Loucy (cell line): Measurements from ENCODE around the gene SRRM3.
A peak's percentile ranks its signal among the peaks of the same experiment; 100 is the strongest.
"Not testable (repeated sequence)": the region's sequence is repeated elsewhere in the genome, so short reads cannot be mapped to it uniquely, and the experiment has no call there.

Experiments used
- H2AFZ ChIP-seq: fragments of 200-600 bp; sonication (generic); 2 replicates; pipeline ENCODE4 v1.6.0; 2016; ENCODE audit warnings: antibody characterized with exemption, mild to moderate bottlenecking, low read length, moderate library complexity
- H3F3A ChIP-seq: fragments of 200-600 bp; 2 replicates; pipeline ENCODE4 v1.6.0; 2016; ENCODE audit warnings: antibody characterized with exemption, low read depth, mild to moderate bottlenecking
- H3K27me3 ChIP-seq: fragments of 200-600 bp; sonication (generic); 2 replicates; pipeline ENCODE4 v1.6.1; 2014; ENCODE audit warnings: low read length, mild to moderate bottlenecking; ENCODE audit not compliant: insufficient read depth, poor library complexity, severe bottlenecking
- H3K36me3 ChIP-seq: fragments of 200-600 bp; sonication (generic); 2 replicates; pipeline ENCODE4 v1.6.1; 2016; ENCODE audit warnings: low read length; ENCODE audit not compliant: insufficient read depth
- H3K4me1 ChIP-seq: fragments of 200-600 bp; sonication (generic); 2 replicates; pipeline ENCODE4 v1.5.1; 2014; ENCODE audit warnings: low read length, mild to moderate bottlenecking; ENCODE audit not compliant: insufficient read depth, poor library complexity, severe bottlenecking
- H3K4me2 ChIP-seq: fragments of 200-600 bp; sonication (generic); 2 replicates; pipeline ENCODE4 v1.6.0; 2014; ENCODE audit warnings: antibody characterized with exemption, low read length, low read depth, mild to moderate bottlenecking; ENCODE audit not compliant: poor library complexity, severe bottlenecking
- H3K4me3 ChIP-seq: fragments of 200-600 bp; sonication (generic); 2 replicates; pipeline ENCODE4 v1.5.1; 2014; ENCODE audit warnings: low read length, mild to moderate bottlenecking, mixed read lengths; ENCODE audit not compliant: poor library complexity, severe bottlenecking
- H3K79me2 ChIP-seq: fragments of 200-600 bp; sonication (generic); 2 replicates; pipeline ENCODE4 v1.6.1; 2014; ENCODE audit warnings: low read length; ENCODE audit not compliant: insufficient read depth
- H3K9ac ChIP-seq: fragments of 200-600 bp; sonication (generic); 2 replicates; pipeline ENCODE4 v1.6.0; 2014; ENCODE audit warnings: mild to moderate bottlenecking, low read depth, low read length, moderate library complexity; ENCODE audit not compliant: poor library complexity, severe bottlenecking
- H3K9me2 ChIP-seq: fragments of 200-600 bp; sonication (generic); replicated peaks from 2 replicates; pipeline ENCODE4 v1.6.1; 2016; ENCODE audit warnings: low read depth, low read length, mixed read lengths
- H3K9me3 ChIP-seq: fragments of 200-600 bp; sonication (generic); 2 replicates; pipeline ENCODE4 v1.6.1; 2014; ENCODE audit warnings: mild to moderate bottlenecking, antibody characterized with exemption, low read length, low read depth; ENCODE audit not compliant: insufficient read depth
- H4K20me1 ChIP-seq: fragments of 200-600 bp; sonication (generic); 2 replicates; pipeline ENCODE4 v1.6.0; 2014; ENCODE audit warnings: antibody characterized with exemption, low read length, mild to moderate bottlenecking; ENCODE audit not compliant: insufficient read depth, poor library complexity, severe bottlenecking
- CTCF ChIP-seq: fragments of 200-600 bp; sonication (generic); conservative IDR thresholded peaks from 2 replicates; pipeline ENCODE4 v1.5.1; 2014; ENCODE audit warnings: mild to moderate bottlenecking, antibody characterized with exemption, low read length
- EZH2phosphoT487 ChIP-seq: fragments of 200-600 bp; IDR thresholded peaks from 2 replicates; pipeline ENCODE4 v1.6.1; 2018; ENCODE audit warnings: antibody characterized with exemption, mild to moderate bottlenecking, moderate library complexity, borderline replicate concordance

SRRM3 gene

GRCh38 chr7:76303202-76304147 lies 101.8 kb downstream of the SRRM3 start:
- H4K20me1 ChIP-seq, result no peaks in the 10 kb centered on the region
- no peaks in the 10 kb centered on the region for H3K27me3 ChIP-seq
- H3K4me1 ChIP-seq, result peaks cover 15% of the 10 kb centered on the region
- H3K4me3 ChIP-seq, result peak overlapping the region; percentile 75
- H3K79me2 ChIP-seq, result peaks cover 15% of the 10 kb centered on the region; the same call in 1 of the 2 replicates
- peak overlapping the region; percentile 81 for H3K4me2 ChIP-seq
- H3K9me3 ChIP-seq, result no peaks in the 10 kb centered on the region
- peak overlapping the region; percentile 86 for H3K9ac ChIP-seq
- H3F3A ChIP-seq, result no peaks in the 10 kb centered on the region
- TF ChIP-seq EZH2phosphoT487, result no peak
- no peak for TF ChIP-seq CTCF
- peak overlapping the region; percentile 92 for H2AFZ ChIP-seq
- no peaks in the 10 kb centered on the region for H3K36me3 ChIP-seq
- no peaks in the 10 kb centered on the region for H3K9me2 ChIP-seq

GRCh38 chr7:76304888-76305375 lies 103.2 kb downstream of the SRRM3 start:
- H3K9me3 ChIP-seq, result no peaks in the 10 kb centered on the region
- H2AFZ ChIP-seq, result no peak overlapping the region
- peak overlapping the region; percentile 75 for H3K4me3 ChIP-seq
- no peak overlapping the region for H3K9ac ChIP-seq
- H3K4me2 ChIP-seq, result peak overlapping the region; percentile 81
- H3K79me2 ChIP-seq, result peaks cover 15% of the 10 kb centered on the region; the same call in 1 of the 2 replicates
- no peaks in the 10 kb centered on the region for H3F3A ChIP-seq
- H4K20me1 ChIP-seq, result no peaks in the 10 kb centered on the region
- TF ChIP-seq EZH2phosphoT487, result no peak
- TF ChIP-seq CTCF, result no peak
- no peaks in the 10 kb centered on the region for H3K9me2 ChIP-seq
- peaks cover 15% of the 10 kb centered on the region for H3K4me1 ChIP-seq
- no peaks in the 10 kb centered on the region for H3K36me3 ChIP-seq
- no peaks in the 10 kb centered on the region for H3K27me3 ChIP-seq

- not testable (repeated sequence) for H3K9me2 ChIP-seq, H3K27me3 ChIP-seq, H3K4me2 ChIP-seq
These were observed 107.2 kb downstream of the SRRM3 start for GRCh38 chr7:76308874-76309273.

GRCh38 chr7:76309341-76310101 lies 107.8 kb downstream of the SRRM3 start:
- not testable (repeated sequence) for H3K79me2 ChIP-seq, H4K20me1 ChIP-seq, H2AFZ ChIP-seq, H3K9ac ChIP-seq, H3K4me2 ChIP-seq, H3K27me3 ChIP-seq, H3K4me3 ChIP-seq, H3K9me3 ChIP-seq, H3K36me3 ChIP-seq, H3K4me1 ChIP-seq, H3F3A ChIP-seq, H3K9me2 ChIP-seq

More at GRCh38 chr7:76308874-76309273, 107.2 kb downstream of the SRRM3 start:
- H4K20me1 ChIP-seq, H3K79me2 ChIP-seq, H2AFZ ChIP-seq, H3K9ac ChIP-seq, H3K36me3 ChIP-seq, H3K9me3 ChIP-seq, H3K4me3 ChIP-seq, H3K4me1 ChIP-seq, H3F3A ChIP-seq: not testable (repeated sequence)
